Measurements from ENCODE around the gene FGFR3. TPM values are rescaled to one million over a fixed set of nuclear protein-coding genes. Genes with fewer than 3 reads are reported as not detected.
A peak's percentile ranks its signal among the peaks of the same experiment; 100 is the strongest.

Gene FGFR3
- total RNA-seq, 1 donor from 2014 or later, result 6.4 TPM

GRCh38 chr4:1787411-1788077 is 5.5 kb upstream of the FGFR3 start:
- Mint-ChIP-seq H3K36me3 (ENCODE audit: unreplicated experiment) (no peaks in the 10 kb centered on the region), H3K27ac (ENCODE audit: unreplicated experiment) (peak overlapping the region; percentile 38), H3K4me1 (ENCODE audit: unreplicated experiment) (peaks cover 12% of the 10 kb centered on the region), H3K27me3 (ENCODE audit: unreplicated experiment) (no peaks in the 10 kb centered on the region), H3K9me3 (ENCODE audit: unreplicated experiment) (no peaks in the 10 kb centered on the region), H3K4me3 (ENCODE audit: unreplicated experiment) (no peak overlapping the region)
- no peak for DNase-seq (ENCODE audit: extremely low spot score, unreplicated experiment)
- no peak for TF ChIP-seq CTCF (IDR thresholded peaks at IDR 0.05)

- no peaks in the 10 kb centered on the region for H3K36me3 Mint-ChIP-seq (ENCODE audit: unreplicated experiment)
- no peak overlapping the region for H3K4me3 Mint-ChIP-seq (ENCODE audit: unreplicated experiment)
- no peaks in the 10 kb centered on the region for H3K9me3 Mint-ChIP-seq (ENCODE audit: unreplicated experiment)
- TF ChIP-seq CTCF (IDR thresholded peaks at IDR 0.05), result no peak
- no peaks in the 10 kb centered on the region for H3K27me3 Mint-ChIP-seq (ENCODE audit: unreplicated experiment)
- DNase-seq (ENCODE audit: extremely low spot score, unreplicated experiment), result no peak
- peak overlapping the region; percentile 38 for H3K27ac Mint-ChIP-seq (ENCODE audit: unreplicated experiment)
- H3K4me1 Mint-ChIP-seq (ENCODE audit: unreplicated experiment), result peaks cover 12% of the 10 kb centered on the region
Observed at GRCh38 chr4:1788254-1788973, 4.7 kb upstream of the FGFR3 start.

- H3K27ac Mint-ChIP-seq (ENCODE audit: unreplicated experiment), result no peak overlapping the region
- H3K4me1 Mint-ChIP-seq (ENCODE audit: unreplicated experiment), result peaks cover 12% of the 10 kb centered on the region
- H3K36me3 Mint-ChIP-seq (ENCODE audit: unreplicated experiment), result no peaks in the 10 kb centered on the region
- H3K27me3 Mint-ChIP-seq (ENCODE audit: unreplicated experiment), result no peaks in the 10 kb centered on the region
- no peak overlapping the region for H3K4me3 Mint-ChIP-seq (ENCODE audit: unreplicated experiment)
- no peaks in the 10 kb centered on the region for H3K9me3 Mint-ChIP-seq (ENCODE audit: unreplicated experiment)
- TF ChIP-seq CTCF (IDR thresholded peaks at IDR 0.05), result no peak
- no peak for DNase-seq (ENCODE audit: extremely low spot score, unreplicated experiment)
Observed at GRCh38 chr4:1789552-1789951, 3.5 kb upstream of the FGFR3 start.

- H3K27me3 Mint-ChIP-seq (ENCODE audit: unreplicated experiment), result no peaks in the 10 kb centered on the region
- no peaks in the 10 kb centered on the region for H3K36me3 Mint-ChIP-seq (ENCODE audit: unreplicated experiment)
- no peak overlapping the region for H3K4me3 Mint-ChIP-seq (ENCODE audit: unreplicated experiment)
- peaks cover 12% of the 10 kb centered on the region for H3K4me1 Mint-ChIP-seq (ENCODE audit: unreplicated experiment)
- no peak overlapping the region for H3K27ac Mint-ChIP-seq (ENCODE audit: unreplicated experiment)
- DNase-seq (ENCODE audit: extremely low spot score, unreplicated experiment), result no peak
- no peak for TF ChIP-seq CTCF (IDR thresholded peaks at IDR 0.05)
- H3K9me3 Mint-ChIP-seq (ENCODE audit: unreplicated experiment), result no peaks in the 10 kb centered on the region
Observed at GRCh38 chr4:1790005-1790404, 3.1 kb upstream of the FGFR3 start.

GRCh38 chr4:1792158-1792831 is 798 bp upstream of the FGFR3 start:
- no peaks in the 10 kb centered on the region for H3K36me3 Mint-ChIP-seq (ENCODE audit: unreplicated experiment)
- H3K27ac Mint-ChIP-seq (ENCODE audit: unreplicated experiment), result no peak overlapping the region
- no peaks in the 10 kb centered on the region for H3K27me3 Mint-ChIP-seq (ENCODE audit: unreplicated experiment)
- no peaks in the 10 kb centered on the region for H3K9me3 Mint-ChIP-seq (ENCODE audit: unreplicated experiment)
- TF ChIP-seq CTCF (IDR thresholded peaks at IDR 0.05), result no peak
- peaks cover 12% of the 10 kb centered on the region for H3K4me1 Mint-ChIP-seq (ENCODE audit: unreplicated experiment)
- no peak for DNase-seq (ENCODE audit: extremely low spot score, unreplicated experiment)
- peak overlapping the region; percentile 10 for H3K4me3 Mint-ChIP-seq (ENCODE audit: unreplicated experiment)
